ENCODE measurements around the gene TMEM266.

Gene TMEM266

GRCh38 chr15:76222159-76222558 is 162.4 kb downstream of the TMEM266 start:
- Histone ChIP-seq H3K4me3 (ENCODE audit: low read length in 2 of 2) (no peak overlapping the region), H3K36me3 (ENCODE audit: control insufficient read depth in 2 of 2, insufficient read depth in 2 of 2, low read length in 2 of 2) (peaks cover 8 to 24% of the 10 kb centered on the region in 2 donors)

DNA sequence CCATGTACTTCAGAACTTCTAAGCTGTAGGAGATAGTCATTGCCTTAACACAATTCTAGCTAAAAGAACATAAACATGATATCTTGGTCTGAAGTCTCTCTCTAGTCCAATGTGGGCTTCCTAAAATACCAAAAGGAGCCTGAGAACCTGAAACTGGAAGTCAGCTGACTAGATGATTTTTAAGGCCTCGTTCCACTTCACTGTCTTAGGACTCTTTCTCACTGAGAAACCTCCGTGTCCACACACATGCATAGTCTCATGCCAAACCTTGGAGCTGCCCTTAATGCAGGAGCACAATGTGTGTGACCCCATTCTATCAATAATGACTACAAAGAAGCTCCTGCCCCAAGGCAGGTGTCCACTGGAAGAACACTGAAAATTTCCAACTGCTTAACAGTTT is 163.7 kb downstream of the TMEM266 start:
- H3K36me3 ChIP-seq (ENCODE audit: control insufficient read depth in 2 of 2, insufficient read depth in 2 of 2, low read length in 2 of 2), result peaks cover 11 to 21% of the 10 kb centered on the region in 2 donors
- no peaks in the 10 kb centered on the region for H3K27me3 ChIP-seq (ENCODE audit: control insufficient read depth in 2 of 2, insufficient read depth in 2 of 2, low read length in 2 of 2)
- H3K4me1 ChIP-seq (ENCODE audit: control insufficient read depth in 2 of 2, insufficient read depth in 2 of 2, low read length in 2 of 2), result no peaks in the 10 kb centered on the region
- no peak overlapping the region for H3K9ac ChIP-seq (ENCODE audit: low read depth in 1 of 2, low read length in 2 of 2)
- no peaks in the 10 kb centered on the region for H3K9me3 ChIP-seq (ENCODE audit: control insufficient read depth in 2 of 2, low read length in 2 of 2)
- no peak overlapping the region for H3K27ac ChIP-seq (ENCODE audit: low read depth in 2 of 2, low read length in 2 of 2)
- H3K4me3 ChIP-seq (ENCODE audit: low read length in 2 of 2), result no peak overlapping the region

More at GRCh38 chr15:76222159-76222558, 162.4 kb downstream of the TMEM266 start:
- no peak overlapping the region for H3K9ac ChIP-seq (ENCODE audit: low read depth in 1 of 2, low read length in 2 of 2)
- no peak overlapping the region for H3K27ac ChIP-seq (ENCODE audit: low read depth in 2 of 2, low read length in 2 of 2)
- no peaks in the 10 kb centered on the region for H3K27me3 ChIP-seq (ENCODE audit: control insufficient read depth in 2 of 2, insufficient read depth in 2 of 2, low read length in 2 of 2)
- no peaks in the 10 kb centered on the region for H3K9me3 ChIP-seq (ENCODE audit: control insufficient read depth in 2 of 2, low read length in 2 of 2)
- peaks cover 5 to 8% of the 10 kb centered on the region in 2 donors for H3K4me1 ChIP-seq (ENCODE audit: control insufficient read depth in 2 of 2, insufficient read depth in 2 of 2, low read length in 2 of 2)

DNA sequence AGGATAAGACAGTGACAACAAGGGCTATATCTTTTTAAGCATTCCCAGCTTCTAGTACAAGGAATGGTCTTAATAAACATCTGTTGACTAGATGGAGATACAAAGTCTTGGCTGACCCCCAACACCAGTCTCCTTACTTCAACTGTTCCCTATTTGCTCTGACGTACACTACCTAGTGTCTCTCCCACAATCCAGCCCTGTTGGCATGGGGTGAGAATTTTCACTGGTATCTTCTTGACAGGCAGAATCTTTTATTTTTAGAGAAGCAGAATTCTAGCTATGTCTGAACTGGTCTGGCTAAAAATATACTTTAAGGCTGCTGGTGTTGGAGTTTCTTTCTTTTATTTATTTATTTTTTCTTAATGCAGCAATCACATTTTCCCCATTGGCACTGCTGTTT is 169.5 kb downstream of the TMEM266 start:
- Histone ChIP-seq H3K27ac (ENCODE audit: low read depth in 2 of 2, low read length in 2 of 2) (no peak overlapping the region), H3K4me1 (ENCODE audit: control insufficient read depth in 2 of 2, insufficient read depth in 2 of 2, low read length in 2 of 2) (no peaks in the 10 kb centered on the region), H3K4me3 (ENCODE audit: low read length in 2 of 2) (no peak overlapping the region), H3K27me3 (ENCODE audit: control insufficient read depth in 2 of 2, insufficient read depth in 2 of 2, low read length in 2 of 2) (no peaks in the 10 kb centered on the region), H3K36me3 (ENCODE audit: control insufficient read depth in 2 of 2, insufficient read depth in 2 of 2, low read length in 2 of 2) (peaks cover 20 to 21% of the 10 kb centered on the region in 2 donors), H3K9ac (ENCODE audit: low read depth in 1 of 2, low read length in 2 of 2) (no peak overlapping the region), H3K9me3 (ENCODE audit: control insufficient read depth in 2 of 2, low read length in 2 of 2) (no peaks in the 10 kb centered on the region)

DNA sequence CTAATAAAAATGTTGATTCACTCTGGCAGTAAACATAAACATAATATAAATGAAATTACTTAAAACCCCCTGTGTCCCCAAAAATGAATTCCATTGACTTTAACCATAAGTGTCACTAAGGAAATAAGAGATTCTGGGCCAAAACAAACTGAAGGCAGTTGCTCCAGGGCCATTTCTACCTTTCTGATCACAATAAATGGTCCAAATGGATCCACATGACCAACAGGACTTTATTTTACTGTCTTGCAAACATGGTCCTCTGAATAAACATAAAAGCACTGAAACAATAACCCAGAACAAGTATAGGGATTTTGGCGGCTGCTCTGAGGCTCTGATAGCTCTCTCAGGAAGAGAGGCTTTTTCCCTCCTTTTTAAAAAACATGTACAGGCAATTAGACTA is 174.1 kb downstream of the TMEM266 start:
- H3K27ac ChIP-seq (ENCODE audit: low read depth in 2 of 2, low read length in 2 of 2), result no peak overlapping the region
- no peaks in the 10 kb centered on the region for H3K27me3 ChIP-seq (ENCODE audit: control insufficient read depth in 2 of 2, insufficient read depth in 2 of 2, low read length in 2 of 2)
- H3K4me1 ChIP-seq (ENCODE audit: control insufficient read depth in 2 of 2, insufficient read depth in 2 of 2, low read length in 2 of 2), result no peaks in the 10 kb centered on the region
- H3K9me3 ChIP-seq (ENCODE audit: control insufficient read depth in 2 of 2, low read length in 2 of 2), result no peaks in the 10 kb centered on the region
- peaks cover 11% of the 10 kb centered on the region in 2 donors for H3K36me3 ChIP-seq (ENCODE audit: control insufficient read depth in 2 of 2, insufficient read depth in 2 of 2, low read length in 2 of 2)
- no peak overlapping the region for H3K9ac ChIP-seq (ENCODE audit: low read depth in 1 of 2, low read length in 2 of 2)
- H3K4me3 ChIP-seq (ENCODE audit: low read length in 2 of 2), result no peak overlapping the region

- H3K36me3 ChIP-seq (ENCODE audit: control insufficient read depth in 2 of 2, insufficient read depth in 2 of 2, low read length in 2 of 2), result peaks cover 7% of the 10 kb centered on the region in 2 donors
- no peak overlapping the region for H3K27ac ChIP-seq (ENCODE audit: low read depth in 2 of 2, low read length in 2 of 2)
- no peak overlapping the region for H3K4me3 ChIP-seq (ENCODE audit: low read length in 2 of 2)
- no peaks in the 10 kb centered on the region for H3K27me3 ChIP-seq (ENCODE audit: control insufficient read depth in 2 of 2, insufficient read depth in 2 of 2, low read length in 2 of 2)
- H3K4me1 ChIP-seq (ENCODE audit: control insufficient read depth in 2 of 2, insufficient read depth in 2 of 2, low read length in 2 of 2), result no peaks in the 10 kb centered on the region
- H3K9ac ChIP-seq (ENCODE audit: low read depth in 1 of 2, low read length in 2 of 2), result no peak overlapping the region
- no peaks in the 10 kb centered on the region for H3K9me3 ChIP-seq (ENCODE audit: control insufficient read depth in 2 of 2, low read length in 2 of 2)
Observed at GRCh38 chr15:76234337-76234889, 174.6 kb downstream of the TMEM266 start.

DNA sequence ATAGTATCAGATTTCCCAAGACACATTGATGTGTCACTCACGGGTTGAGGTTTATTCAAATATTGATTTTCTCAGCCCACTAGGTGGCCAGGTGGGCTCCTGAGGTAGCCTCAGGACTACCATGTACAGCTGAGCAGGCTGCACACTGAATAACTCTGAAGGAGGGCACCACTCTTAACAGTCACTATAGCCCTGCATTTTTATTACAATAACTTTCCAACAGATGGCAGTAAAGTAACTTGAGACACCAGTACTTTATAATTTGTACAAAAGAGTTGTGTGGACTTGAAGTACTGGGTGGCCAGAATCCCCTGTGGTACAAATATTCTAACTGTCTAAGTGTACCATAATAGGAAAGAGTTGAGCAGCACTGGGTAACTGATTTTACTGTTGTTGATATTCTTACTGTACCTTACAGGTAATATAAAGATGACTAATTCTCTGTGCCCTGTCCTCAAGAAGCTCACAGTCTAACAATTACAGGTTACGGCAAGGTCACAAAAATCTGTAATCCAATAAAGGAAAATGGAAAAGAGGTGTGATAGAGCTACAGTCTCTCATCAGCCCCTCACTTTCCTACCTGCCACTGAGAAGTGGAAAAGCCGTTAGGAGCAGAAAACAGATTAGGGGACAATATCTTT is 175.5 kb downstream of the TMEM266 start:
- H3K4me1 ChIP-seq (ENCODE audit: control insufficient read depth in 2 of 2, insufficient read depth in 2 of 2, low read length in 2 of 2), result no peaks in the 10 kb centered on the region
- H3K4me3 ChIP-seq (ENCODE audit: low read length in 2 of 2), result no peak overlapping the region
- H3K9ac ChIP-seq (ENCODE audit: low read depth in 1 of 2, low read length in 2 of 2), result no peak overlapping the region
- no peaks in the 10 kb centered on the region for H3K27me3 ChIP-seq (ENCODE audit: control insufficient read depth in 2 of 2, insufficient read depth in 2 of 2, low read length in 2 of 2)
- no peaks in the 10 kb centered on the region for H3K9me3 ChIP-seq (ENCODE audit: control insufficient read depth in 2 of 2, low read length in 2 of 2)
- H3K27ac ChIP-seq (ENCODE audit: low read depth in 2 of 2, low read length in 2 of 2), result no peak overlapping the region
- peaks cover 7% of the 10 kb centered on the region in 2 donors for H3K36me3 ChIP-seq (ENCODE audit: control insufficient read depth in 2 of 2, insufficient read depth in 2 of 2, low read length in 2 of 2)

GRCh38 chr15:76236350-76236749 is 176.6 kb downstream of the TMEM266 start:
- Histone ChIP-seq H3K9ac (ENCODE audit: low read depth in 1 of 2, low read length in 2 of 2) (no peak overlapping the region), H3K4me1 (ENCODE audit: control insufficient read depth in 2 of 2, insufficient read depth in 2 of 2, low read length in 2 of 2) (no peaks in the 10 kb centered on the region), H3K36me3 (ENCODE audit: control insufficient read depth in 2 of 2, insufficient read depth in 2 of 2, low read length in 2 of 2) (no peaks in the 10 kb centered on the region), H3K9me3 (ENCODE audit: control insufficient read depth in 2 of 2, low read length in 2 of 2) (no peaks in the 10 kb centered on the region), H3K4me3 (ENCODE audit: low read length in 2 of 2) (no peak overlapping the region), H3K27ac (ENCODE audit: low read depth in 2 of 2, low read length in 2 of 2) (no peak overlapping the region), H3K27me3 (ENCODE audit: control insufficient read depth in 2 of 2, insufficient read depth in 2 of 2, low read length in 2 of 2) (no peaks in the 10 kb centered on the region)

DNA sequence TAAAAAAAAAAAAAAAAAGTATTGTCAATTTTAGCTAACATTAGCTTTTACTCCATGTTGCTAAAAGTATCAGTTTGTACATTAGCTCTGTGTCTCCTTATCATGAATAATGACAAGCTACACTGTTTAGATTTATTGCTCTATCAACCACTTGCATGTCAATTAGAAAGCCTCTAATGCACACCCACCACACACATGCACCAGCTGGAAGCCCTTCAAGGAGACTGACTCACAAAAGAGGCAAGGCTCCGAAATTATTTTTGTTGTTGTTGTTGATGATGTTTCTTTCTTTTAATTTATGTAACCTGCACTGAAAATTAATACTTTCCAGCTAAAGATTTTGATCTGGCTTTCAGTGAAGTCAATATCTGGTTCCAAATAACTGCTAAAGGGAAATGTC is 180.0 kb downstream of the TMEM266 start:
- H3K4me3 ChIP-seq (ENCODE audit: low read length in 2 of 2), result no peak overlapping the region
- H3K9ac ChIP-seq (ENCODE audit: low read depth in 1 of 2, low read length in 2 of 2), result no peak overlapping the region
- H3K36me3 ChIP-seq (ENCODE audit: control insufficient read depth in 2 of 2, insufficient read depth in 2 of 2, low read length in 2 of 2), result peaks cover 0 to 6% of the 10 kb centered on the region in 2 donors
- H3K9me3 ChIP-seq (ENCODE audit: control insufficient read depth in 2 of 2, low read length in 2 of 2), result no peaks in the 10 kb centered on the region
- H3K4me1 ChIP-seq (ENCODE audit: control insufficient read depth in 2 of 2, insufficient read depth in 2 of 2, low read length in 2 of 2), result no peaks in the 10 kb centered on the region
- H3K27me3 ChIP-seq (ENCODE audit: control insufficient read depth in 2 of 2, insufficient read depth in 2 of 2, low read length in 2 of 2), result no peaks in the 10 kb centered on the region
- H3K27ac ChIP-seq (ENCODE audit: low read depth in 2 of 2, low read length in 2 of 2), result no peak overlapping the region

- Histone ChIP-seq H3K27me3 (ENCODE audit: control insufficient read depth in 2 of 2, insufficient read depth in 2 of 2, low read length in 2 of 2) (no peaks in the 10 kb centered on the region), H3K27ac (ENCODE audit: low read depth in 2 of 2, low read length in 2 of 2) (no peak overlapping the region)
Observed at GRCh38 chr15:76245072-76245610, 185.4 kb downstream of the TMEM266 start.

GRCh38 chr15:76251717-76252116 is 191.9 kb downstream of the TMEM266 start:
- Histone ChIP-seq H3K27ac (ENCODE audit: low read depth in 2 of 2, low read length in 2 of 2) (no peak overlapping the region), H3K27me3 (ENCODE audit: control insufficient read depth in 2 of 2, insufficient read depth in 2 of 2, low read length in 2 of 2) (no peaks in the 10 kb centered on the region), H3K9me3 (ENCODE audit: control insufficient read depth in 2 of 2, low read length in 2 of 2) (no peaks in the 10 kb centered on the region), H3K36me3 (ENCODE audit: control insufficient read depth in 2 of 2, insufficient read depth in 2 of 2, low read length in 2 of 2) (peaks cover 0 to 6% of the 10 kb centered on the region in 2 donors), H3K4me3 (ENCODE audit: low read length in 2 of 2) (no peak overlapping the region), H3K4me1 (ENCODE audit: control insufficient read depth in 2 of 2, insufficient read depth in 2 of 2, low read length in 2 of 2) (no peaks in the 10 kb centered on the region), H3K9ac (ENCODE audit: low read depth in 1 of 2, low read length in 2 of 2) (no peak overlapping the region)

More at GRCh38 chr15:76245072-76245610, 185.4 kb downstream of the TMEM266 start:
- Histone ChIP-seq H3K4me1 (ENCODE audit: control insufficient read depth in 2 of 2, insufficient read depth in 2 of 2, low read length in 2 of 2) (no peaks in the 10 kb centered on the region), H3K9ac (ENCODE audit: low read depth in 1 of 2, low read length in 2 of 2) (no peak overlapping the region), H3K36me3 (ENCODE audit: control insufficient read depth in 2 of 2, insufficient read depth in 2 of 2, low read length in 2 of 2) (peaks cover 0 to 6% of the 10 kb centered on the region in 2 donors), H3K9me3 (ENCODE audit: control insufficient read depth in 2 of 2, low read length in 2 of 2) (no peaks in the 10 kb centered on the region), H3K4me3 (ENCODE audit: low read length in 2 of 2) (no peak overlapping the region)

All from mucosa of rectum (tissue), 2 donors.